HG03039 (cell line): Measurements from ENCODE around the gene NISCH.

Experiments used
- ATAC-seq: cut with Tn5 transposase; IDR thresholded peaks from one replicate; pipeline ENCODE4 v1.9.1; 2021; ENCODE audit warnings: mild to moderate bottlenecking, moderate library complexity; ENCODE audit not compliant: unreplicated experiment

NISCH gene

DNA sequence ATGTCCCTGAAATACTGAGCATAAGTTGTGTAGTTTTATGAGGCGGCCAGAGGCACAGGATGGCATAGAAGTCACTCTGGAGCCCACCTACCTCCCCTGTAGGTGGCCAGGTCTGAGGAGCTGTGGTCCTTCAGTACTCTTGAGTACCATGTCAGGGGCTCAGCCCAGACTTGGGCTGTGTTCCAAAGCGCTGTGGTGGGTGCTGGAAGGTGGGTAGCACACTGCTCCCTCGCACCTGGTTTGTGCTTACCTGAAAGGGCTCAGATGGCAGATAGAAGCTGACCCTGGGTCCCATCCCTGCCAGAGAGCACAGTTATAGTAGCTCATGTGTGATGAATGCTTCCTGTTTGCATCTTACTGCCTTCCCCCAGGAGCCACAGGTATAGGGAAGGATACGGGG is 15.5 kb downstream of the NISCH start:
- no peak for ATAC-seq

DNA sequence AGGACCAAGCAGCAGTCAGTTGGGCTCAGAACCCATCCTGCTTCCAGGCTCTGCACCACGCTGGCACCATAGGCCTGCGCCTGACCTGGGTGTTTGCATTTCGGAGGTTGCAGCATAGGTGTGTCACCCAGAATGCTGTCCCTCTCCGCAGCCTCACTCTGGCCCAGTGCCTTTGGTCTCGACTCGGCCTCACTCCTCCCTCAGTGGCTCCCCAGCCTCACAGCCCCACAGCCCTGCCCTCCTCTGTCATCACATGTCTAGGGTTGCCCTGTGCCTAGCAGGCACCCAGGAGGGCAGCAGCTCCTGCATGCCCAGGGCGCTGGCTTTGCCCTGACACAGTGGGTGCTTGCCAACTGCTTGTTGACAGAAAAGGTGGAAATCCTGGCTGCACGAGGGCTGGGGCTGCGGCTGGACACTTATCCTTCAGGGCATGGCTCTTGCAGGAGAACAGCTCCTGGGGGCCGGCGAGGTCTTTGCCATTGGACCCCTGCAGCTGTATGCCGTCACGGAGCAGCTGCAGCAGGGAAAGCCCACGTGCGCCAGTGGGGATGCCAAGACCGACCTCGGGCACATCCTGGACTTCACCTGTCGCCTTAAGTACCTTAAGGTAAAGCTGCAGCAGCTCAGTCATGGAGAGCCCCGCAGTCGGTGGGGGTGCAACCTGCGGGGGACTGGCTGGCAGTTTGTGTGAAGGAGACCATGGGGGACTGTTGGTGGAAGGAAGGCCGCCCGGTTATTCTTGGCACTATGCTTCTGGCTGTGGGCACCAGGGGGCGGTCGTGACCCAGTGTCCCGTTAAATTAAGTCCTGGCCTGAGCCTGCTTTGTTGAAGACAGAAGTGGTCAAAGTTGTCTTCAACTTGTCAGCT is 16.2 kb downstream of the NISCH start:
- ATAC-seq = no peak

GRCh38 chr3:52472239-52473000 is 17.0 kb downstream of the NISCH start:
- no peak for ATAC-seq

- no peak for ATAC-seq
Measured at GRCh38 chr3:52473026-52473425, 17.6 kb downstream of the NISCH start.

DNA sequence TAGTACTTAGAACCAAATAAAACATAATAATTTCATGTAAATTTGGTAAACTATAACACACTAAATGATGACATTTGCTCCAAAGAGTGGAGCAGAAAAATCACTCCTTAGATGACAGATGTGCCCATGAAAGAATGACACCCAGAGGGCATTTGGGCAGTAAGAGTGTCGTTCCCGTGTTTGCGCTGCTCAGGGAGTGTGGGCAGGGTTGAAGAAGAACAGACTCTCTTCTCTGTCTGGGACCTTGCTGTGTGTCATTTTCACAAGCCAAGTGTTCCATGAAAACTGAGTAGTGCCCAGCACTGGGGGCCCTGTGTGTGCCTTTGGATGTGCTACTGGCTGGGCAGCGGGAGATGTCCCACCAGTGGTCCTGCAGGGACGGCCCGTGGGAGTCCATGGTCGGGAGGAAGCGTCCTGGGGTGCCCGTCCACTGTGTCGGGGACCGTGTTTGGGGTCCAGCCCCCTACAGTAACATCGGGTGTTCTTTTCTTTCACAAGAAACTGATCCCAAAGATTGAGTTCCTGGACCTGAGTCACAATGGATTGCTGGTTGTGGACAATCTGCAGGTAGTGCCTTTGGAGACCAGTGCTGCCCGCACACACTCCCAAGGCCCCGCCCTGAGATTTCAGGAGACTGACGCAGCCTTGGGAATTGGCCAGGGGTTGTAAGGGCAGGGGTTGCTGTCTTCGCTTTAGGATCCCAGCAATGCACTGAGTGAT is 21.8 kb downstream of the NISCH start:
- no peak for ATAC-seq

GRCh38 chr3:52477796-52478095 is 22.3 kb downstream of the NISCH start:
- no peak for ATAC-seq

DNA sequence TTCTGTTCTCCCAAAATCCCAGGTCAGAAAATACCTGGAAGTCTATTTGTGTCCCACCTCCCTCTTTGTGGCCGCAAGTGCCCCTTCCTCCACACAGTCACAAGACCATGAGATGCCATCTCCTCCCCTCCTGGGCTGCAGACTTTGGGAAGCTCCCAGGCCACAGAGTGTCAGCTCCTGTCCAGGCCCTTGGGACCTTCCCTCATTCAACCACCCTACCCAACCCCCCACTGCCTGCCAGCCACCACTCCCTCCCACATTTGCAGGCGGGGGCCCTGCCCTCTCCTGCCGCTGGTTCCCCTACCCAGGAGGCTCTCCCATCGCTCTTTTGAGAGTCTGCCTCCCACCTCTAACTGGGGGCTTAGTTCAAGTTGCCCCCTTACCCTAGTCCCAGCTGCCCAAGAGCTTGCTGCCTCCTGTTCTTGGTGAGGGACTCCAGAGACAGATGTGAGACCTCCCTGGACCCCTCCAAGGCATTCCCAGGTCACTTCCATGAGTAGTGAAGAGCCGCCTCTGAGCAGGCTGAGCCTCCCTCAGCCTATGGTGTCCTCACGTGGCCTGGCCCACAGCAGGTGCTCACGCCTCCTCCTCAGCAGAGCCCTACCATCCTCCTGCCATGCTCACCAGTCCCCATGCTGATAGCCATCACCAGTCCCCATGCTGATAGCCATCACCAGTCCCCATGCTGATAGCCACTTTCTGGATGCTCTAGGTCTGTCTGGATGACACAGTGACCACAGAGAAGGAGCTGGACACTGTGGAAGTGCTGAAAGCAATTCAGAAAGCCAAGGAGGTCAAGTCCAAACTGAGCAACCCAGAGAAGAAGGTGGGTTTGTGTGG is 23.9 kb downstream of the NISCH start:
- no peak for ATAC-seq

GRCh38 chr3:52479877-52480575 is 24.6 kb downstream of the NISCH start:
- ATAC-seq = no peak

- no peak for ATAC-seq
Measured at GRCh38 chr3:52480768-52481715, 25.6 kb downstream of the NISCH start.

DNA sequence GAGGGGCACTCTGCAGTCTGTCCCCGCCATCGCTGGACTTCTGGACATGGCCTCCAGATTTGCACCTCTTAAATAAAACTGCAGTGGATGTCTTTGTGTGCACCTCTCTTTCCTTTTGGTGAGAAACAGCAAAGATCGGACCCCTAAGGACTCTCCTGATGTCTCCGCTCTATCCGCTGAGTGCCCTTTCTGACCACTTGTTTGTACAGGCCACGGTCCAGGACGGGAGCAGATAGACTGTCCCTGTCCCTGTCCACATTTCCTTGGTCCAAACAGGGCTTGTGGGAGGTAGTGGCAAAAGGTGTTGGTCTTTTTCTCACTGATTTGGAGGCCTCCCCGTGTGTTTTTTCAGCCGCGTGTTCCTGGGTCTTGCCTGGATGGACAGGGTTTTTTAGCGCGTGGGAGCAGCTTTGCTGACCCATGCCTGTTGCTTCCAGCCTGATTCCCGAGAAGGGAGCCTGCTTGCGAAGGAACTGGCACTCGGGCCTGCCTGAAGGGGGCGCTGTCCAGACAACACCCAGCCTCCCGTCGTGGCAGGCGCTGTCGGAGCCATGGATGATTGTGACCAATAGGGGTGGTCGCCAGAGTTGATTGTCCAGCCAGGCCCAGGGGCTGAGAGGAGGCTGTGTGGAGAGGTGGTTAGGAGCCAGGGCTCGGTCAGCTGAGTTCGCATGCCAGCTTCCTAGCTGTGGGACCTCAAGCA is 26.6 kb downstream of the NISCH start:
- no peak for ATAC-seq

DNA sequence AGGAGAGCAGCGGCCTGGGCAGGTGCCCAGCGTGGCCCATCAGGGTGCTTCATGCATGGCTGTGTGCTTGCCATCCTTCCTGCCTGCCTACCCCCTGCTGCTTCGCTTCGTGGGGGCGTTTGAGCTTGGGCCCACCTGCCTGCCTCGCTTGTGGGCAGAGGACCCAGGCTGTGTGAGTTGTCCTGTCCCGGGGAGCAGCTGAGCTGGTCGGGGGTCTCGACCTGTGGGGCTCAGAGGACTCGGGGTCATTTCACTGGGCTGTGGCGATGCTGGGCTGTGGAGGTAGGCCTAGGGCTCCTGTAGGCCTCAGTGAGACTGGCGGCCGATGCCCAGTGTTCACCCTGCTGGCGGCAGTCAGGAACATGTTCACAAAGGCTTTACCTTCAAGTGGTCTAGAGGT is 27.7 kb downstream of the NISCH start:
- no peak for ATAC-seq

DNA sequence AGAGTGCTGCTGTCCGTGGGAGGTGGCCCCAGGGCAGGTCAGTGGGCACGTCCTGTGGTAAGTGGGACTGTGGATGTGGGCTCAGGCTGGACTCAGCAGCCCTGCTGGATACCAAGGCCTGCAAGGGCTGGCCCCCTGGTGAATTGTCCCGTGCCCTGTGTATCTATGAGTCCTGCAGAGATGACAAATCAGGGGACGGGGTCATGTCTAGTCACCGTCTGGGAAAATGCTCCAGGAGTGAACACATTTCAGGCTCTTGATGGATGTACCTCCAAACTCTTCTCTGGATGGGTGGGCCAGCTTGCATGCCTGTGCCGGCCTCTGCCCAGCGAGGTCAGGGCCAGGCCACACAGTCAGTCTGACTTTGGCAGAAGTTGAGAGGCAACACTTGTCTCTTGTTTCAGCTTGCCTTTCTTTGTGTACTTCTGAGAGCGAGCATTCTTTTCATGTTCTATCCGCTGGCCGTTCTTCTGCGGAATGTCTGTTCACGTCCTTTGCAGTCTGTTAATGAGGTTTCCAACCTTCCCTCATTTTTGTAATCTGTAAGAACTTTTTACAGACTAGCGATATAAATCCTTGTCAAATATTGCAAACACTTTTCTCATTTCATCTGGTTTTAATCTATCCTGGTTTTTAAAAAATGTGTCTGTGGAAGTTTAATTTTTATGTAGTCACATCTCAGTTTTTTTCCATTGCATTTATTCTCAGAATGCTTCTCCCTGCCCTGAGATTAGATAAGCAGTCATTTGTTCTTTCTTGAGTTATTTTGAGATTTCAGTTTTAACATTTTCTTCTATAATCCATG is 28.4 kb downstream of the NISCH start:
- ATAC-seq = no peak

- no peak for ATAC-seq
Measured at GRCh38 chr3:52484680-52485461, 29.5 kb downstream of the NISCH start.

GRCh38 chr3:52487050-52487787 is 31.8 kb downstream of the NISCH start:
- ATAC-seq = no peak

DNA sequence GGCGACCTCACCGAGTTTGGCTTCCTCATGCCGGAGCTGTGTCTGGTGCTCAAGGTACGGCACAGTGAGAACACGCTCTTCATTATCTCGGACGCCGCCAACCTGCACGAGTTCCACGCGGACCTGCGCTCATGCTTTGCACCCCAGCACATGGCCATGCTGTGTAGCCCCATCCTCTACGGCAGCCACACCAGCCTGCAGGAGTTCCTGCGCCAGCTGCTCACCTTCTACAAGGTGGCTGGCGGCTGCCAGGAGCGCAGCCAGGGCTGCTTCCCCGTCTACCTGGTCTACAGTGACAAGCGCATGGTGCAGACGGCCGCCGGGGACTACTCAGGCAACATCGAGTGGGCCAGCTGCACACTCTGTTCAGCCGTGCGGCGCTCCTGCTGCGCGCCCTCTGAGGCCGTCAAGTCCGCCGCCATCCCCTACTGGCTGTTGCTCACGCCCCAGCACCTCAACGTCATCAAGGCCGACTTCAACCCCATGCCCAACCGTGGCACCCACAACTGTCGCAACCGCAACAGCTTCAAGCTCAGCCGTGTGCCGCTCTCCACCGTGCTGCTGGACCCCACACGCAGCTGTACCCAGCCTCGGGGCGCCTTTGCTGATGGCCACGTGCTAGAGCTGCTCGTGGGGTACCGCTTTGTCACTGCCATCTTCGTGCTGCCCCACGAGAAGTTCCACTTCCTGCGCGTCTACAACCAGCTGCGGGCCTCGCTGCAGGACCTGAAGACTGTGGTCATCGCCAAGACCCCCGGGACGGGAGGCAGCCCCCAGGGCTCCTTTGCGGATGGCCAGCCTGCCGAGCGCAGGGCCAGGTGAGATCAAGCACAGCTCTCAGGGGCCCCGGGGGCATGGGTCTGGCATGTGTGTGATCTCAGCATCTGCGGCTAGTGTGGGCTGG is 32.6 kb downstream of the NISCH start:
- no peak for ATAC-seq
